Suppressor macrophage treated with lipopolysaccharide for 1 hour (primary cell): ENCODE results near the gene CDCA4.
A peak's percentile ranks its signal among the peaks of the same experiment; 100 is the strongest.

Source experiments
- DNase-seq, 3 donors: peaks; one replicate each; pipeline ENCODE4 v3.0.0-alpha.2; 2020 to 2022

The CDCA4 gene

GRCh38 chr14:105013150-105013785 is 7.6 kb downstream of the CDCA4 start:
- no peak for DNase-seq

DNA sequence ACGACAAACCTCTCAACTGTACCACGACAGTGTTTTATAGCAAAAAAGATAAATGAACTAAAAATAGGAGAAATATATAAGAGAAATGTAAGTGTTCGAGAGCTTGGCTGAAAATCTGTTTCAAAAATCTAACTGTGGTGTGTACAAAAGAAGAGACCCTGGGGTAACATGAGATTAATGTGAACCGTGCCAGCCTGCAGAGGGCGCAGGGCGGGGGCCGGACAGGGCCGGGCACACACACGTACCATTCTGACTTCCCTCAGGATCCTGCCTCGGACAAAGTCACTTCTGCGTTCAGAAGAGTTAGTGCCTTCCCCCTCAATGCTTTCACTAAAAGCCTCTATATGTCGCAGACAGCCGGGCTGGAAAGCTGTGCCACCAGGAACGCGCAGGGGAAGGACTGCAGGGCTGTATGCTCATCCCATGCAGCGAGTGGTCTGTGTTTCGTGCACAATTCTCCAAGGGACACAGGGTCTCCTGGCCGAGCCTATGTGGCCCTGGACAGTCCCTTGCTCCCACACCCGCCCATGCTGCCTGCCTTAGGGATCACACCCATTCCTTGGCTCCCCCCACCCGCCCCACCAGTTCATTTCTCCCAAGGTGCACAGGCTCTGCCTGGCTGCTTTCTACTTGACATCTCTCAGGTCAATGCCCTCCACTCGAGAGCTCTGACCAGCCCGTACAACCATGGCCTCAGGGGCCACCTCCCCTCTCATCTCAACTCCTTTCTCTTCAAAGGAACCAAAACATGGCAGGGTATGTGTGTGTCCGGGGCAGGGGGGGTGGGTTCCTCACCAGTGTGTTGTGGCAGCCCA is 8.5 kb downstream of the CDCA4 start:
- DNase-seq: peak; percentile 34 to 55 (median 51)

DNA sequence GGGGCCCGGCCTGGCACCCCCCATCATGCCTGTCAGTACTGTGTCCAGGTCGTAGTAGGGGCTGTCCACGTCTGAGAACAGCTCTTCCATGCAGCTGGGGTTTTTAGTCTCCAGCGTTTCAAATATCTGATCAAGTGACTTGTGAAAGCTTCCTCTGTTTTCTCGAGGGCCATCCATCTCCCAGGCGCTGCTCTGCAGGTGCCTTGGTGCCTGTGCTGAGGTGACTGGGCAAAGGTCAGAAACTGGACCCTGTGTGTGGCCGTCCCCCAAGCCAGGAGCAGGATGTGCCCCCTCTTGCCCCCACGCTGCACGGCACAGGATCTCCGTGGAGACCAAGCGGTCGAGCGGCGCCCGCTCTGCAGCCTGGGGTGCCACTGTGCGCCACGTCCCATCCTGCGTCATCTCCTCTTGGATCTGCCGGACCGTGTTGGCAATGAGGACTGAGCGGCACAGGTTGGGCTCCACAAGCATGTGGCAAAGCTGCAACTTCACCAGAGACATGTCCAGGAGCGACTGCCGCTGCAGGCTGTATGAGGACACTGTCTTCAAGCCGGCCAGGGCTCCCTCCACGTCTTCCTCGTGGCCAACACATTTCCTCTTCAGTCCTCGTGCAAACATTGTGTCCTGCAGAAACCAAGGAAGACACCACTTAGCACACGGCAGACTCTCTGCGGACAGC is 9.4 kb downstream of the CDCA4 start:
- no peak for DNase-seq

DNA sequence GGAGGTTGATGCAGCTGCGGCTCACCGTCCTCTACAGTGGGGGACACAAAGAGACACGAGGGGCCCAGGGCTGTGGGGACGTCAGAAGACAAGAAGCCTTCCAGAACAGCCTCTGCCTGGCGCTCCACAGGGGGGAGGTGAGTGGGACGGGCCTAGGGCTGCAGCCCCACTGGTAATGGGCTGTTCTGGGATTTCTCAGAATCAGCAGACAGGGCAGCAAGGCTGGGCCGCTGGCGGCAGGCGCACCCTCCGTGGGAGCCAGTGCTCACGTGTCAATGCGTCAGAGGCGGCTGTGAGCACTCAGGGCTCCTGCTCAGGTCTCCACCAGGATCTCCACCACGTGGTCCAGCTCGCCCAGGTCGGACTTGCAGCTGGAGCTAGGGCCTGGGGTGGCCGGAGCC is 10.0 kb downstream of the CDCA4 start:
- no peak for DNase-seq

- no peak for DNase-seq
Measured at GRCh38 chr14:105010106-105010505, 10.8 kb downstream of the CDCA4 start.

DNA sequence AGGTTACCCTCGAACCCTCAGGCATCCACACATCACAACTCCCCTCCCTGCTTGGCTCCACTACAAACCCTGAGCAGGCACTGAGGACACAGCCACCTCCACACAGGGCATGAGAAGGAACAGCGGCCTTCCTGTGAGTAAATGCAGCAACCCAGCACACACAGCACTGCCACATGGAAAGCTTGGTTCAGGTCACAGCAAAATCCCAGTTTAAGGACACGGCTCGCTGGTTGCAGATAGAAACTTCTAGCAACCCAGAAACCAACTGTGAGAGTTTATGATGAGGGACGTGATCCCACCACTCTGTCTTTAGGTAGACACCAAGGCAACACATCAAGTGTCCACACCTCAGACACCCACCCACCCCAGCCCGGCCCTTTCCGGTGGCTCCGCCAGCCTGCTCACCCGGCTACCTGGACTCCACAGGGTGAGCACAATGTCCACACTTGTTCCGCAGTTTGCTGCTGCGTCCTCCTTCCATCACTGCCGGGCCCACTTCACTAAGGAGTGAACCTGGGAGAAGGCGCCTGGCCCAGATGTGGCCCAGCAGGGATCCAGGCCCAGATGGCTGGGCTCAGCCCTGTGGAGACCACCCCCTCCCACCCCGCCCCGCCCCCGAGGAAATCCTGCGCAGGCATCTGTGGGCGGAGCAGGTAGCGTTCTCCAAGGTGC is 13.2 kb downstream of the CDCA4 start:
- DNase-seq: no peak

DNA sequence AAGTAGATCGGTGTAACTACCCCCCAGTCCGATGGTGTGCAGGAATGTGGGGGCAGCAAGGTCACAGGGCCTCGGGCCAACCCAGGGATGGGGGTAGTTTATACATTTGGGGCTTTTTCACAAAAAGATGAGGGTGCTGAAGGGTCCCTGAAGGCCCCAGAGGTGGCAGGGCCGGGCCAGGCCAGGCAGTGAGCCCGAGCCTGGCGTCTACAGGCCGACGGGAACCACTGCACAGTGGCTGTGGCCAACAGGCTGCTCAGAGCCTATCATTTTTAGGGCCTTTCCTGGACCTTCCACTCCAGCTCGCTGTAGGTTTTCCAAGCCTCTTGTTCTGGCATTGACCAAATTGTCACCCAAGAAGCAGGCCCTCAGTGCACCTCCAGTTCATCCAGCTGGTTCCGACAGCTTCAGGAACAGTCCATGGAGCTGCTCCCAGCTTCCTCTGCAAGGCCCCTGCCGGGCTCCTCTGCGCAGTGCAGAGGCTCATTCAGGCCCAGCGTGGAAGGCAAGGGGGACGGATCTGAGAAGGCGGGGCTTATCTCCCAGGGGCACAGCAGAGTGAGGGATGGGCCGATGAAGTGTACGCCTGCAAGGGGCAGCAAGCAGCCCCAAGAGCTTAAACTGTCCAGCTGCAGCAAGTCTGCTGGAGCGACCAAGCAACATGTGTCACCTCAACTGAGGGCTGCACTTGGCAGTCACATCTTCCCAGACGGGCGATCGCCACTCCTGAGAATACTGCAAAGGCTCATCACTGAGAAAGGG is 13.9 kb downstream of the CDCA4 start:
- no peak for DNase-seq

- no peak for DNase-seq
Measured at GRCh38 chr14:105005929-105006830, 14.7 kb downstream of the CDCA4 start.

DNA sequence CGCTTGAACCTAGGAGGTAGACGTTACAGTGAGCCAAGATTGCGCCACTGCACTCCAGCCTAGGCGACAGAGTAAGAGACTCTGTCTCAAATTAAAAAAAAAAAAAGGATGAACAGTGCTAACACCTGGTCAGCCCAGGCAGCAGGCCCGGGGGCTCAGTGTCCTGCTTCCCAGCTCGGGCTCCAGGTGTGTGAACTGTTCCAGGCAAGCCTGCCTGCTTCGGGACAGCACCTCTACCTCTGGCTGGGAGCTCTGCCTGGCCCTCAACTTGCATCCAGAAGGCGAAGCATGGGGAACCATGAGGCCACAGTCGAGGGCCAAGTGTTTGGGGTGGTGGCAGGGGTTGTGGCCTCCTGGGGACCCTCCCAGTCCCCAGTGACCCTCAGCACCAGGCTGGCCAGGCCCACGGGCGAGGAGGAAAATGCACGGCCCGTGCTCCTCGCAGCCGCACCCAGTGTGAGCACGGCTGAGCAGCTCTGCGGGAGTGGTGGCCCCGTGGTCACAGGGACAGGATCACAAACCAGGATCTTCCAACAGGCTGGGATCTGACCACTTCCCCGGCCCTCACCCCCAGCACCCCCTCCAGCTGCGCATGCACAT is 15.5 kb downstream of the CDCA4 start:
- DNase-seq: no peak

DNA sequence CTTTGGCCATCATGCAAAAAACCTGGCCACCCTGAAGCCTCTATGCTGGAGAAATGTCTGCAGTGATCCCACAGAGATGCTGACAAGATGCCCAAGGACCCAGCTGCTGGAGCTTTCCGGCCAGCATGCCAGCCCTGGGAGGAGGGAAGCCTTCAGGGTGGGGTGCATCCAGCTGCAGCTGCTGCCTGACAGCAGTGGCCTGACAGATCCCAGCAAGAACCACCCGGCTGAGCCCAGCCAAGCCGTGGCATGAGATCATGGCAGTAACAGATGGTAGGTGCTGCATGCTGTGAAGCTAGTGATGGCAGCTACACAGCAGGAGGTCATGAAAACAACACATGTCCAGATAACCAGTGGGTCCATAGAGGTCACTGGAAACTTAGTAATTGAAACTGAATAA is 21.5 kb downstream of the CDCA4 start:
- DNase-seq: no peak

DNA sequence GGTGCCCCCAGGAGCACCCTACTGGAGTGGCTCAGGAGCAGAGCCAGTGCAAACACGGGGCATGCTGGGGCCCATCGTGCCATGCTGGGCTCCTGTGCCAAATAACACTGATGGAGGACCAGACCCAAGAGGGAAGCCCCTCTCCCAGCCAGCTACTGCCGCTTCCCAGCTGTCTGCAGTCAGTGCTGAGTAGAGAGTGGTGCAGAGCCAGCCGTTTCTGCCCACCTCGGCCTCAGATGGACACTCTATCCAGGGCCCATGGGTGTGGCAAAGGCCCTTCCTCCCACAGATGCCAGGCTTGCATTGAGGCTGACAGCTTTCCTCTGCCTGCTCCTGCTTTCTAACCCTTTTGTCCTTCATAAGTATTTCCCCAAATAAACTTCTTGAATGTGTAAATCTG is 22.1 kb downstream of the CDCA4 start:
- DNase-seq: no peak

DNA sequence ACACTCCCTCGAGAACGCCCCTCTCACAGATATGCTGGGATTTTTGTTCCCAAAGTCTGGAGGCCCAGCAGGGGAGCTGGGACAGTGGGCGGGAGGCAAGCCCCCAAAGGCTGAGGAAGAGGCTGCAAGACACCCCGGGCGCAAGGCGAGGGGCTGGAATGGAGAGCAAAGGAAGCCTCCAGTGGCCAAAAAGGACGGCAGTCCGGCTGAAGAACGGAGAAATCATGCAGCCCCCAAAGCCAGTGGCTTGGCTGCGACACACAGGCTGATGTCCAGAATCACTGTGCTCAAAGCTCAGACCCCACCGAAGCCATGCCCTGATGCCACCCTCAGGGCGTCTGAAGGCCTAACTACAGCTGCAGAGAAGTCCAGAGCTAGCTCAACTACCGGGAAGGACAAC is 24.4 kb downstream of the CDCA4 start:
- DNase-seq: no peak

- DNase-seq: no peak
Measured at GRCh38 chr14:104996032-104996431, 24.9 kb downstream of the CDCA4 start.

DNA sequence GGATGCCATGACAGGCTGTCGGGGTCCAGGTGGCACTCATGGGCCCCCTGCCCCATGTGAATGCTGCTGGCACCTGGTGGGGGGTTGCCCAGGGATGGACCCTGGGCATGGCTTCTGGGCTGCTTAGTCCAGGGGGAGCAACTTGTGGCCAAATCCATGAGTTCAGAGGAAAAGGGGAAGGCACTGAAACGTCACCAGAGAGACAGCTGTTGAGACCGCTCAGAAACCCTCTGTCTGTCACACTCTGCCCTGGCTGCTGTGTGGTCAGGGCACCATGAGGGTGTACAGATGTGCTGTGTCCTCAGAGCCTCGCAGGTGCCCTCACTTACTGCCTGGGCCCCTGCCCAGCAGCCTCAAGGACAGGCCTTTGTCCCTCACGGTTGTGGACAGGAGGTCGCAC is 25.9 kb downstream of the CDCA4 start:
- DNase-seq: no peak

DNA sequence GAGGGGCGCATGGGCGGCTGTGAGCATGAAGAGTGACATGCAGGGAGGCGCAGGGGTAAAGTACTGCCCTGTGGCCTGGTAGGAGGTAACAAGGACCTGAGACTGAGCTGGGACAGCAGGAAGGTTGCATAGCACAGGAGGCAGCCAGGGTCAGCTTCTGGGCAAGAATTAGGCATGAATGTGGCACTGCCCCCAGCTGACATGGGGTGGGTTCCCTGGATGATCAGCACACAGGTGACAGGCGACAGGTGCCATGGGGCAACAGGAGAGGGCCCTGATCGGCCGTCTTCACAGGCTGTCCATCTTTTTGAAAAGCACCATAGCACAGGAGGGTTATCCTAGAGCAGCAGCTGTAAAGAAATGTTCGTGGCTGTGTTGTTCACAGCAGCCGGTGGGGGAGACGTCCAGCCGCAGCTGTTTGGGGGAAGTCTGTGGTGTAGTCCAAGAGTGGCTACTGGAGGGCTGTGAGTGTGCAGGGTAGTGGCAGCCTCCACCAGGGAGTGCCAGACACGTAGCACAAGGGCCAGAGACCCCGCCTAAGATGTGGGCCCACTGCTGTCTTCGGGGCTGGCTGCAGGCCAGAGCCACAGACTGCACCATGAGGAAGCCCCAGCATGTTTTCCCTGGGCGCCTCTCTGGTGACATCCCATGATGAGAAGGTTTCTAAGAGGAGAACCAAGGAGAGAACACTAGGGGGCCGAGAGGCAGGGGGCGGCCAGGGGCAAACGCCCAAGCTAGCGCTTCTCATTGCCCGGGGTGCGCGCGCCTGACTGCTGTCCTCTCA is 26.9 kb downstream of the CDCA4 start:
- no peak for DNase-seq

DNA sequence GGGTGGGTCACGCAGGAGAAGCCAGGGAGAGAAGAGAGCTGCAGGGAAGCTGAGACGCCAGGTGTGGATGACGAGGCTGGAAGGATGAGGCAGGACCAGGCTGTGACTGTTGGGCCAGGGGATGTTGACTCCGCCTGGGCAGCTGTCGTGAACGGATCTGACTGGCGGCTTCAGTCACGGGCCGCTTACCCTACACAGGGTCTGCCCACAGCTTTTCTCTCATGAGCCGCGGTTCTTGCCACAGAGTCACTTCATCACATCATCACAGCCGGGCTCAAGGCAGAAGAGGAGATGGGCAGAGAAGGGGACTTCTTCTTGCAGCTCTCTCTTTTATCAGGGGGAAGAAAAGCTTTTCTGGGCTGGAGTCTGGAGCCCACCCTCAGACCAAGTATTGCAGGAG is 27.6 kb downstream of the CDCA4 start:
- no peak for DNase-seq

DNA sequence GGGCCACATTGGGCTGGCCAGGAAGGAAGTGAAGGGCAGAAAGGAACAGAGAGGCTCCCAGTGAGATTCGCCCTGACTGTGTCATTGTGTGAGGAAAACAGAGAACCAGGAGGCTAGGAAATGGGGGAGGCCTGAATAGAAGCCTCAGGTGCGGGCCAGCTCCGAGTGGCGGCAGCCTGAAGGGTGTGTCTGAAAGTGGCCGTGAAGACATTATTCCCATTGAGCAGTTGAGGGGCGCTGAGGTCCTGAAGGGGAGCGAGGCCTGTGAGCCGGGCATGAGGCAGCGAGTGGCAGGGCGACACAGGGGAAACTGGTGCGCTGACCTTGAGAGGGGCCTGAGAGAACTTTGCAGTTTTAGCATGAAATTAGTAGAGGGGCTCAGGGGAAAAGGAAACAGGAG is 28.4 kb downstream of the CDCA4 start:
- DNase-seq: no peak

DNA sequence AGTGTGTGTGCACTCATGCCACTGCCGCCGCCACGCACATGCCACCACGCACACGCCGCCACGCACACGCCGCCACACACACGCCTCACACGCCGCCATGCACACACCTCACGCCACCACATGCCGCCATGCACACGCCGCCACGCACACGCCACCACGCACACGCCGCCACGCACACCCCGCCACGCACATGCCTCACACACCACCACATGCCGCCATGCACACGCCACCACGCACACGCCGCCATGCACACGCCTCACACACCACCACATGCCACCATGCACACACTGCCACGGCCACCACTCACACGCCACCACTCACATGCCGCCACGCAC is 29.0 kb downstream of the CDCA4 start:
- DNase-seq: no peak

DNA sequence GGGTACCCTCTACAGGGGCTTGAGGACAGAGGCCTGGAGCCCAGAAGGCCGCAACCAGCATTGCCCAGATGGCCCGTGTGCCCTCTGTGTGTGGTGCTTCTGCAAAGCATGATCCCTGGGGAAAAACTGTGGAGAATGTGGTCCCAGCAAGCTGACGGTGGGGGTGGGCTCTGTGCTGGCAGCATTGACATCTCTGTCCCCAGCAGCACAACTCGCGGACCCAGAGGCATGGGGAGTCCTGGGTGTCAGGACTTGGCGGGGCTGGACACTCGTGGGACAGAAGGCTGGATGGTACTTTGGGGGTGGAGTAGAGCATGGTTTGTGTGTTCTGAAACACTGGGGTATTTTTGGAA is 31.0 kb downstream of the CDCA4 start:
- no peak for DNase-seq

DNA sequence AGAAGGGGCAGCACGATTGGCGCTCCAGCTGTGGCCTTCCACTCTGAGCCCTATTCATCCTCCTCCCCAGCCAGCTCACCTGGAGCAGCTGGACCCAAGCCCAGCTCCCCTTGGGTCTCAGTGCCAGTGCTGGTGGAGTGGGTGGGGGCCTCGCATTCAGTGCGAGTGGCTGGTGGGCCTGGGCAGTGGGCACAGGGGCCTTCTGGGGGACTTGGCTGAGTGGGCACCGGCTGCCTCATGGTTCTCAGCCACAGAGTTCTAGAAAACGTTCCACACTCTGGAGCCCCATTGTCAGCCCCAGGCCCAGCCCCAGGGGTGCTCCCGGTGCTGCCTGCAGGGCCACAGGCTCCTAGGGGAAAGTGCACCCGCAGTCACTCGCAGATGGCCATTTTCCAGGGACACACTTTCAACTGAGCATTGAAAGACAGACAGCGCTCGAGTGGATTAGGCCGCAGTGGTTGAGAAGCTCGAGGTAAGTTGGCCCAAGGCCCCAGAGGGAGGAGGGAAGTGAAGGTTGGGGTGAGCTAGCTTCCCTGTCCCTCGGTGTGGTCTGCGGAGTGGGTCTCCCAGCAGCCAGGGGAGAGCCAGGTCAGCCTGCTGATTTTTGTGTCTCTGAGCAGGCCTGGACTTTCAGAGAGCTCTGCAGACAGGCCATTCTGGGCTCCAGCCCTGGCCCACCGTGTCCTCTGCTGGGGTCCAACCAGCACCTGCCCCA is 31.5 kb downstream of the CDCA4 start:
- no peak for DNase-seq
